ENCODE measurements around the gene RWDD1. TPM values are rescaled to one million over a fixed set of nuclear protein-coding genes. Genes with fewer than 3 reads are reported as not detected.

RWDD1 gene, protein sequence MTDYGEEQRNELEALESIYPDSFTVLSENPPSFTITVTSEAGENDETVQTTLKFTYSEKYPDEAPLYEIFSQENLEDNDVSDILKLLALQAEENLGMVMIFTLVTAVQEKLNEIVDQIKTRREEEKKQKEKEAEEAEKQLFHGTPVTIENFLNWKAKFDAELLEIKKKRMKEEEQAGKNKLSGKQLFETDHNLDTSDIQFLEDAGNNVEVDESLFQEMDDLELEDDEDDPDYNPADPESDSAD
- 22.4 and 32.5 TPM in 2 replicates for total RNA-seq

DNA sequence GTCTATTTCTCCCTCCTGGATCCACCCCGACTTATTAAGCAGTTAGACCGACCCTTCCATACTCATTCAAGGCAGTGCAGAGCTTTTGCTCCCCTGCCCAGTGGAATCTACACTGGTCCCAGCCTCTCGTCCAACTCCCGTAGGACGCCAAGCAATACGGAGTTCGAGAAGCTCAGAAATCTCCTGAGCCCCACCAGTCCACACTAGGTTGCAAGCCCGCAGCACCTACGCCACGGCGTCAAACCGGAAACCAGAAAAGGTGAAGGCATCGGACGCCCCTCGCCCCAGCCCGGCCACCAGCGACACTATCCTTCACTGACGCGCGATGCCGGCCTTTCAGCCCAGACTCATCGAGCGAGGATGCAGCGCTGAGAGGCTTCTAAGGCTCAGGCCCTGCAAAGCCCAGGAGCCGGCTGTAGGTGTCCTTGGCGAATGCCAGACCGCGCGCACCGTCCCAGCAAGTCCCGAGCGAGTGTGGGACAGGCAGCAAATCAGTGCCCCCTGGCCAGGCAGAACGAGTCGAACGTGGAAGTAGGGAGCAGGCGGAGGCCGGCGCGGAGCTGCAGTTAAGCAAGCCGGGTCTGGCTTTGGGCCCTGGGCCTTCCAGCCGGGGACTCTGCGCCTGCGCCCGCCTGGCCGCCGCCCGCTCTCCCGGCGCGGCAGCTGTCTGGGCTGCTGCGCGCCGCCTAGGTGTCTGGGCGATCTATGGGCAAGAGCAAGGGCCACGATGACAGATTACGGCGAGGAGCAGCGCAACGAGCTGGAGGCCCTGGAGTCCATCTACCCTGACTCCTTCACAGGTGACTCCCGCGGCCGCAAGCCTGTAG lies at the start of gene RWDD1:
Gene RWDD1 (plus strand): TSS at position 649 of the 827 bp plus-strand sequence. CDS start 79 bp downstream, at position 728.

DNA sequence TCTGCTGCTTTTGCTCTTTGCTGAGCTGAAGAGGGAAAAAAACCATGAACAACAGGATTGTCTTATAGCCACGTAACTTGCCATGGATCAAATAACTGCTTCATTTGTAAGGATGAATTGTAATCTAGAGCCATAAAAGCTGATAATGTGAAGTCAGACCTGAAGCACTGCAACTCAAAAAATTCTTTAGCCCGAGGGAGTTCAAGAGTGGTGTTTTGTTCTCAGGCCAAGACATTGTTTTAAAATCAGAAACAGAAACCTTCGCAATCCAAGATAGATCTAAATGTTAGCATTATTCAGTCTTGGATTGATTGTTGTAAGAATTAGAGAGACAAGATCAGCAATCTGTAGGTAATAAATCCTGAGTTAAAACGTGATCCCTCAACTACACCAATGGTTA lies 25.7 kb upstream of the RWDD1 start, which contains the start of gene TRAPPC3L:
Gene TRAPPC3L (minus strand): TSS at position 34 of the 400 bp plus-strand sequence. CDS start 170 bp downstream, outside the sequence.

DNA sequence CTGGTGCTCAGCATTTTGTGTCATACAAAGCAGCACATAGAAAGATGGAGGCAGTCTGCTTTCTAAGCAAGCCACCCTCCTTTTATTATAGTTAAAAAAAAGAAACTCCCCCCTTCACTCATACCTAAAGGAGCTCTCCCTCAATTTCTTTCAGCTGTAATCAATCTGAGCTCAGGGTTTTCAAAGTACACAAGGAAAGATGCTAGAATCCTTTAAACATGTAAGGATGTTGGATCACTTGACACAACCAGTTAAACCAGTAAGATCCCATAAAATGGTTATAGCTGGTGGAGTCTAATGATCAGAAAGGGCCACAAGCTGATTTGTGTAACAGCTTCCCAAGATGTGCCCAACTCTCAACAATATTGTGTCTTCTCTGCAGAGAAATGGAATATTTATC lies 17.9 kb upstream of the RWDD1 start, which contains the start of gene CALHM4:
Gene CALHM4 (plus strand): TSS at position 301 of the 400 bp plus-strand sequence. CDS start 43 bp downstream, at position 344.

DNA sequence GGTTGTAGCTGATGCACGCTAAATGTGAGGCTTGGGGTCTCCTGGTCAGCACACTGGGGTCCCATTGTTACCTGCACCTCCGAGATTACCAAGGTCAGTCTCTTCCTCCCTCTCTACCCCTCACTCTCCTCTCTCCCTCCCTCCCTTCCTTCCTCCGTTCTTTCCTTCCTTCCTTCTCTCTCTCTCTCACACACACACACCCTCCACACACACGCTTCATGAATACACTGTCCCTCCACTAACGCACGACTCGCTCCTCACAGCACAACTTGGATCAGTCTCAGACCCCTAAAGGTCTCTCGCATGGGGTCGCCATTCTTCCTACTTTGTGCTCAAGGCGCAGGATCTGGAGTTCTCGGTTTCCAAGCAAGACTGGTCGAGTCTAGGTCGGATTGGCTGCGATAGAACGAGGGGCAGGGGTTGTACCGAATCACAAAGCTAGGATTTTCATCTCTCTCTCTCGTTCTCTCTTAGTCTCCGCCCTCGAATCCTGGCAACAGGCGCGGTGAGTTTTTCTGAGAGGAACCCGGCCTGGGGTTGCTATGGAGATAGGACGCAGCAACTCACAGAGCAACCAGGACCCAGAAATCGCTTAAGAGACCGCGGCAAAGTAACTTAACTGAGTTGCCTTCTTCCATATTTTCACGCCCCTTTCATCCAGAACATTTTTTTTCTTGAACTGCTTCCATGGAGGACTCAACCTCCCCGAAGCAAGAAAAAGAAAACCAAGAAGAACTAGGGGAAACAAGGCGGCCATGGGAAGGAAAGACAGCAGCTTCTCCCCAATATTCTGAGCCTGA lies 44.8 kb downstream of the RWDD1 start, which contains the start of gene RSPH4A:
Gene RSPH4A (plus strand): TSS at position 543 of the 800 bp plus-strand sequence. CDS start 145 bp downstream, at position 688.

Other genes with a start within 250 kb of the RWDD1 start
- gene DSE, start 200.6 kb upstream of the RWDD1 start, total RNA-seq, result 47.1 and 84.7 TPM in 2 replicates
- gene CALHM6, start 110.1 kb upstream of the RWDD1 start, total RNA-seq, result 0.79 and 0.98 TPM in 2 replicates
- under 0.01 and 0.22 TPM in 2 replicates for gene CALHM5, start 59.9 kb upstream of the RWDD1 start, total RNA-seq
- gene TRAPPC3L, start 25.8 kb upstream of the RWDD1 start, total RNA-seq, result not detected in 2 replicates
- not detected in 2 replicates for gene CALHM4, start 17.8 kb upstream of the RWDD1 start, total RNA-seq
- under 0.01 and 0.22 TPM in 2 replicates for gene RSPH4A, start 45.0 kb downstream of the RWDD1 start, total RNA-seq
- gene ZUP1, start 97.3 kb downstream of the RWDD1 start, total RNA-seq, result 10.6 and 12.0 TPM in 2 replicates
- 2.7 and 5.4 TPM in 2 replicates for gene KPNA5, start 109.7 kb downstream of the RWDD1 start, total RNA-seq
- not detected in 2 replicates for gene FAM162B, start 194.2 kb downstream of the RWDD1 start, total RNA-seq

Data from placental epithelial cell (primary cell).